CD1c-positive myeloid dendritic cell (primary cell): ENCODE data around the gene HDGFL2.
A peak's percentile ranks its signal among the peaks of the same experiment; 100 is the strongest.

ENCODE experiments used
- DNase-seq: peaks from one replicate; pipeline ENCODE4 v3.0.0-alpha.2; 2016; ENCODE audit errors: extremely low spot score

Gene HDGFL2

DNA sequence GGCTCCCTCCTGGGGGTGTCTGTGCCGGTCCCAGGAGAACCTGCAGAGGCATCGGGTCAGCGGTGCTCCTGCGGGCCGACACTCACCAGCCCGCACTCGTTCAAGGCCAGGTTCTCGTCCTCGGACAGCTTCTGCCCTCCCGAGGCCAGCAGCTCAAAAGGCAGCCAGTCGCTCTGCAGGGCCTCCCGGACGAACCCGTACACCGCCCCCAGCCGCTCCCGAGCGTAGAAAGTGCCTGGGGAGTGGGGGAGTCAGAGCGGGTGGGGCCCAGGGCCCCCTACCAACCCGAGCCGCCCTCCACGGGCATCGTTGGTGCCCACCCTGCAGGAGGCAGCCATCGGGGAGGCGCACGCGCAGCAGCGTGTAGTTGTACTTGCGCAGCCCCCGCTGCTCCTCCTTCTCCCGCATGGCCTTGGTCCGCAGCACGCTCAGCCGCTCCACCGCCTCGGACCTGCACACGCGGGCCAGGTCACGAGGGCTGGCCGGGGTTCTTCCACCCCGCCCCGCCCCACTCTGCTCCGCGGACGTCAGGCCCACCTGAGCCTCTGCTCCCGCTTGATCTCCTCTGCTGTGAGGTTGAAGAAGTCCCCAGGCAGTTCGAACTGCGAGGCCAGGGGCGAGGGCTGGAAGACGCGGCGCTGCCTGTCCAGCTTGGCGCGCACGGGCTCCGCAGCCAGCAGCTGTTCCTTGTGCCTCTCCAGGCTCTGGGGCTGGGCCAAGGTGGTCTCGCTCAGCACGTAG is 26.0 kb upstream of the HDGFL2 start:
- no peak for DNase-seq

DNA sequence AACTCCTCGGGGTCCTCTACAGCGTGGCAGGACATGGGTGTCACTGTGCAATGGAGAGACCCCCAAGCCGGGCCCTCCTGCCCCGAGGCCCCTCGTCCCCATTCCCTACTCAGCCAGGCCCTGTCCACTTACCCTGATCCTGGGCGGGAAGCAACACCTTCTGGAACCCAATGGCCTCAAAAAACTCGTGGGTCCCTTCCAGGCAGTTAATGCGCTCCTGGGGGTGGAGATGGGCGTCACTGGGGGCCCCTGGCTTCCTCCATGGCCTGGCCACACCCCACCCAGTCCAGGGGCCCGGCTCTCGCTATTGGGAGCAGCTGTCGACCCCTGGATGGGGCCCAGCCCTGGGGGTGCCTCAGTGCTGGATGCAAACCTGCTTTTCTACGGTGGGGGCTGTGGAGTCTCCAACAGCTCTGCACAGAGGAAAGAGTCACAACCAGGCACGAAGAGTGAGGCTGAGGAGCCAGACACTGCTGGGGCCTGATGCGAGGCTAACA is 25.3 kb upstream of the HDGFL2 start:
- no peak for DNase-seq

DNA sequence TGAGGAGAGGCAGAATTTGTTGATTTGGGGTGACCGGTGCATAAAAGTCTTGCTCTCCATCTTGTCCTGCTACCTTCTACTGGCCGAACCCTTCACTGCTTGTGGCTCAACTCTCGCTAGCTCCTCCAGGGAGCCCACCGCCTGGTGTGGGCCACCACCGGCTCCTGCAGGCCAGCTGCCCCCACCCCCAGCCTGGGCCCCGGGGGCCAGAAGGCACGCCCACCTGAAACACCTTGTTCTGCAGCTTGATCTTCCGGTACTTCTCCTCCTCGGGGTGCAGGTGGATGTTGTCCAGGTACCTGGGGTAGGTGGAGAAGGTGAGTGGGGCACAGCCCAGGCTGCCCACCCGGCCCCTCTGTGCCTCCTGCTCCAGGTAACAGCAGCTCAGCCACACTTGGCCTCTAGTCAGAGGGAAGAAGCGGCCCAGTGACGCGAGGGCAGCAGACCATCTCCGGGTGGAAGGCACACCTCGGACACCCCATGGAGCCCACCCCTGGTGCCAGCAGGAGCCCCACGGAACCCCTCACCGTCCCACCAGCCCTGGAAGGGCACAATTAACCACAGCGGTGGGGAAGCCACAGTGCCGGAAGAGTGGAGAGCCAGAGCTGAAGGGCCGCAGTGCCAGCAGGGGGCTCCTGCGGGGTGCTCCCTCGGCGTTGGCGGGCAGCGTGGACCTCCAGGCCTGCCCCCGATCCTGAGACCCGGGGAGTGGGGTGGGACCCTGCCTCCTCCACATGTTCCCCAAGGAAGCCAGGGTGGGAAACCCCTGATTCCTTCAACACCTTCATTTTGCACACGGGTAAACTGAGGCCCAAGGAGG is 24.6 kb upstream of the HDGFL2 start:
- DNase-seq: no peak

DNA sequence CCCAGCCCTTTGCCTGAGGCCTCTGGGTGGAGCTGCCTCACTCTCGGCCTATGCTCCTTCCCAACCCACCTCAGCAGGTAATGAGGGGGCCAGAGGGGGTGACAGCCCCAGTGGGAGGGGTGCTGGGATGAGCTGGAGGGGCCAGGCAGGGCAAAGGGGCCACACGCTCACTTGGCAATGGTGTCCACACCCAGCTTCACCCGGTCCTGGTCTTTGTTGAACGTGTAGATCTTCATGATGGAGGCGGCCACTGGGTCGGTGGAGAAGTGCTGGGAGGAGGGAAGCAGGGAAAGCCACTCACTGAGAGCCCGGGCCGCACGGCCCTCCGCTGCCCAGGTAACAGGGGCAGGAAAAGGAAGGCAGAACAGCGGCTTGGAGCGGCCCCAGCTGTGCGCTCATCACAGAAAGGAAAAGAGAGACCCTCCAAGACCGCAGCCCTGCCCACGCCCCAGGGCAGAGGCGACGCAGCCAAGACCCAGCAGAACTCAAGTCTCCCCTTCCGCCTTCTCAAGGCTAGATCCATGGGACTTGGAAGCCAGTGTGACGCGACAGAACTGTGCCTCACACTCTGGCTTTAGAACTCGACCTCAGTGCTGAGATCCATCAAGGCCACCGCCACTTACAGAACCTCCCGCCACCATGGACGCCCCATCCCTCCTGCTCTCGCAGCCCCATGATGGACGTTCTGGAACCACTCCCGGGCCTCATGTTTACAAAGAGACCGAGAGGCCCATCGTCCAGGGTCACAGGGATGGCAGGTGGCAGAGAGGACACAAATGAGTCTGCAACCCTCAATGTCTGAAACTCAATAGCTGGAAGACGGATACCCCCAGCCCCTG is 23.7 kb upstream of the HDGFL2 start:
- DNase-seq: no peak

DNA sequence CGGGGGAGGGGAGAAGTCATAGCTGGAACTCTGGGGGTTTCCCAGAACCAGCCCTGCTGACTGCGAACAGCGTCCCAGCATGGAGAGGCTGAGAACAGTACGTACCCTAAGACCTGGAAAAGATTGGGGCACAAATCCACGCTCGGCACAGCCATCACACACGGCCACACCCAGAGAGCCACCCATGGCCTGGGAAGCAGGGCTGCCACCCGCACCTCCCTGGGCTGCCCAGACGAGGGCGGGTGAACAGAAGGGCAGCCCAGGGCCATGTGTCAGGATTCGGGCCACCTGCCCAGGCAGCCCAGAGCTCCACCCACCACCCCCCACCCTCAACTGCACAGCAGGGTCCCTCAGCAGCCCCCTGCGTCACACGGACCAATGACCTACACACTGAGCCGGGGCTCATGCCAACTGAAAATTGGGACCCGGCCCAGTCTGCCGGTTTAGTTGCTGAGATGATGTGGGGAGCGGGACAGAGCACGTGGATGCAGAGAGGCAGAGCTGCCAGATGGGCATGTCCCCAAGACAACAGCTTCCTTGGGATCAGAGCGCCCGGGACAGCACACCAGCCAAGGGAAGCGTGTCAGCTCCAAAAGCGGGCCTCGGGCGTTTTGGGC is 23.0 kb upstream of the HDGFL2 start:
- no peak for DNase-seq

DNA sequence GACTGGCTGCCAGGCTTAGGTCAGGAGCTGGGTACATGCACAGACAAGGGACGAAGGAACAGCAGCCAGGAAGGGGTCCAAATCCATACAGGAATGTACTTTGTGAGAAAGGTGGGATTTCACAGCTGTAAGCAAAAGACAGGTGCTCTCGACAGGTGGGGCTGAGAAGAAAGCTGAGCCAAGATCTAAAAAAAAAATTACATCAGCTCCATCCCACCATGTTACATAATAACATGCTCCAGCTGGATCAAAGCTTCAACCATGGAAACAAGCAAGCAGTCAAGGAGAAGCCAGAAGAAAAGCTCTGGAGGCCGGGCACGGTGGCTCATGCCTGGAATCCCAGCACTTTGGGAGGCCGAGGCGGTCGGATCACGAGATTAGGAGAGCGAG is 22.5 kb upstream of the HDGFL2 start:
- DNase-seq: no peak

DNA sequence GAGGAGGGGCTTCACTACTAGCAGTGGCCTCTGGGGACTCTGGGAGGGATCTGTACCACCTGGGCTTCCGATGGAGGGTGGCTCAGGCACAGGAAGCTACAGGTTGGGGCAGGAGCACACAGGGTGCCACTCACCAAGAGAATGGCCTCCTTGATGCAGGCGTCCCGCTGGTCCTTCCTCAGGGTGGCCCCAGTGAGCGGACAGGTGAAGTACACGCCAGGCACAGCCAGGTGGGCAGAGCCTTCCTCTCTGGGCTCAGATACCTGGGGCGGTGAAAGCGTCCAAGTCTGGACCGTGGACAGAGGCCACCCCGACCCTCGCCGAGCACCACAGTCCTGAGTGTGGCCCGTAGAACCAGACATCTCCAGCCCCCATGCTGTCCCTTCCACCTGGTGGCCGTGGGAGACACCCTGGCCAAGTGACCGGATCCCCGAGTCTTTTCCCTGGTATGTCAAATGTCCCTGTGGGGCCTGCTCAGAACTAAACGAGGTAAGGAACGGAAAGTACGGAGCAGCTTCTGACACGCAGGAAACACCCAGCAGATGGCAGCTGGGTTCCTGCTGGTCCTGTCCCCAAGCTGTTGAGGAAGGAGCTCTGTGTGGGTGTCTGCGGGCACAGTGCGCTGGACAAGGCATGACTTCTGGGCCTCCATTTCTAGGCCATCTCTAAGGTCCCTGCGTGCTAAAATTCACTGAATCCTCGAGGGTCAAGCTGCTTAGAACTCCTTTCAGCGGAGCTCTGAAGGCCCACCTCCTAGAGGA is 19.7 kb upstream of the HDGFL2 start:
- peak; percentile 68 for DNase-seq

DNA sequence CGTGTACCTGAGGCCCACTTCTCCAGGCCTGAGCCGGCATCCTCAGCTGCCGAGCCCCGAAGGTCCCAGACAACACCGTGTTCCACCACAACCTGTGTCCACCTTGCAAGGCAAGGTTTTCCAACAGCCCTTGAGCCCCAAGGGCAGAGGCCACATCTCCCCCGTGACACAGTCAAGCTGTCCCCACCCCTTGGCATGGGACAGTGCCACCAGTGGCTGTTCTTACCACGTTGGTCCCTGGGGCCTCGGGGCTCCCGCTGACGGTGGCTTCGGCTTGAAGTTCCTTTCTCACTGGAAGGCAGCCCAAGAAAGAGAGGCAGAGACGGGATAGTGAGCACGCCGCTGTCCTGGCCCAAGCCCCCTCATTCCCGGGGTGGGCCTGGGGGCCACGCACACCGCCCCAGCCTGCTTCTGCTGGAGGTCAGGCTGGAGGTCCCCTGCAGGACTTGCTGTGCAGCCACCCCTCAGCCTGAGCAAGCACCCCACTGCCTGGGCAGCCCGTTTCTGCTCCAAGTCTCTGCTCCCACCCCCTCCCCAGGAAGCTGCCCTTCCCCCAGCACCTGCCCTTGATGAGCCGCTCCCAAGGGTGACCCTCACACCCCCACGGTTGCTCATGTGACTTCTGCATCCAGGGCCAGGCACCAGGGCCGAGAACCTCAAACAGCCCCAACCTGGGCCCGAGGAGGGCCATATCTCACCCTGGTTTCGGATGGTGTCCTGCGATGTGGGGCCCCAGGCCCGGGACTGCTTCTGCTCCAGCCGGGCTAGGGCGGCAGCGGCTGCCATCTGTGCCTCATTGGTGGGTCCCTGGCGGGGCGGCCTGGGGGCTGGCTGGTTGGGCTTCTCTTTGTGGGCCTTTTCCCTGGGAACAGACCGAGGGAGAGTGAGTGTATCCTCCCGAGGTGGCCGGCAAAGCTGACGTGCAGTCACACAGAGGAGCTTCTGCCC is 18.6 kb upstream of the HDGFL2 start:
- no peak for DNase-seq

DNA sequence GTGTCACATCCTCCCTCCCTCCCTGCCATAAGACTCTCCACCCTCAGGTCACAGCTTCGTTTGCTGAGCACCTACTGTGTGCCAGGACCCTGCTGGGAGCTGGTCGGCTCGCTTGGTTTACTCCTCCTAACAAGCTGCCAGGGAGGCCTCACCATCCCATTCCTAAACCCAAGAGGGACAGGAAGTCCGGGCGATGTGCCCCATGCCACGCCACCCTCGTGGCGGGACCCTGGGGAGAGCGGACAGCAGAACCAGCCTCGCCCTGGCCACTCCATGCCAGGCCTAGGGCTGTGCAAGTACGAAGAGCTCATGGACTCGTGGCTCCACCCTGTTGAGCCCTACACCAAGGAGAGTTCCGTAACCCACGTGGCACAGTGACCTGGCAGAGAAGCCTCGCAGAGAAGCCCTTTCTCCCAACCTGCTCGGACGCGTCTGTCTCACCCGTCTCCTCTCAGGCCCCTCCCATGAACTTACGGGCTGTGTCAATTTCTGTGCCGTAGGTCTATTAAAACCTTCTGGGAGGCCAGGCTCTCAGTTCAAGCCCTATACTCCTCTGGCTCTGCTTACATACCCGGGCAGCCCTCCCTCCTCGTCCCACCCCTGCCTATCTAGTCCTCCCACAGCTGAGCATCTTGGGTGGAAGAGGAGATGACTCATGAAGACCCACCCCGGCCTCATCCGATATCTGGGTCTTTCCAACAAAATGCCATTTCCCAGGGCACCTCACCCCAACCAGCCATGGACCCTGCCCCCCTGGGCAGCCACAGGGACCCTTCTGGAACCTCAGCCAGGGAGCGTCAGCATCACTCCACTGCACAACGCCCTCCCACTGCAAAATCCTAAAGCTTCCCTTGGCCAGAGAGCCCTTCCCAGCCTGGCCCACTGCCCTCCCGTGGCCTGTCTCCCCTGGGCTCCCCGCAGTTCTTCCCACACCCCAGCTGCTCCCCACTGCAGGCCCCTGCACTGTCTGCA is 17.1 kb upstream of the HDGFL2 start:
- DNase-seq: no peak

DNA sequence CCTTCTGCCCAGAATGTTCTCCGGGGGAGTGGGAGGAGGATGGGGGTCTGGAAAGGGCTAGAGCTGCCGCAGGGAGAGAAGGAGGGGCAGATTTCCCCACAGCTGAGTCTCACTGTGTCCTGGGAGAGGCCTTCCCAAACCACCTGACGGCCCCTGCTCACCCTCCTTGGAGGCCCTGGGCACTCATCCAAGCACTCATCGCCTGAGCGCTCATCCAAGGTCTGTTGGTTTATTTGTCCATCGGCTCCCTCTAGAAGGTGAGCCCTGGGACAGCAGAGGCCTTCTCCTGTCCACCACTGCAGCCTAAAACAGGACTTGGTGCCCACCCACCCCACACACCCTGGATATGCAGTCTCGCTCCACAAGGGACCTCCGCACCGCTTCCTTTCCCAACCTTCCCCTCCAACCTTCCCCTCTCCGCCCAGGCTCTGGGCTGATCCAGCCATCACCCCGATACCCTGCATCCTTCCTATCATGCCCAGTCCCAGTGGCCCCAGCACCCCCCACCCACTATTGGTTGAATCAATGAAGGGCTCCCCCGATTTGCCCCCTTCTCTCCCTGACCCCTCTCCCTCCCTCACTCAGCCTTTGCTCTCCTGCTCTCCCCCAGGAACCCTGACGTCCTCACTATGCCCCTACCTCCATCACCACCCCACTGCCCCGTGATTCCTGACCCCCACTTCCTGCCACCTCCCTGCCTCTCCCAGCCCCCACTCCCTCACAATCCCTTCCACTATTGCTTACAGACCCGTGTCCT is 16.2 kb upstream of the HDGFL2 start:
- no peak for DNase-seq

DNA sequence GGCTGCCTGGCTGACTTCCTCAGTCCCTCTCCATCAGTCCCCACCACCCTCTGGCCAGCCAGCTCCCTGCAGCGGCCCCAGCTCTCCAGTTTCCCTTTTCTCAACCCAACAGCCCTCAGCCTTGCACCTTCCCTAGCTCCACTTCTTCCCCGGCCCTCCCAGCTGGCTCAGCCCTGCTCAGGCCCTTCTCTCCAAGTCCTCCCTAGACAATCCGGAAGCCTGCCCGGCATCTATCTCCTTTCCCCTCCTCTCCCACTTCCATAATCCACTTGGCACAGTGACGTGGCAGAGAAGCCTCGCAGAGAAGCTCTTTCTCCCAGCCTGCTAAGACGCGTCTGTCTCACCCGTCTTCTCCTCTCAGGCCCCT is 15.6 kb upstream of the HDGFL2 start:
- peak; percentile 68 for DNase-seq

DNA sequence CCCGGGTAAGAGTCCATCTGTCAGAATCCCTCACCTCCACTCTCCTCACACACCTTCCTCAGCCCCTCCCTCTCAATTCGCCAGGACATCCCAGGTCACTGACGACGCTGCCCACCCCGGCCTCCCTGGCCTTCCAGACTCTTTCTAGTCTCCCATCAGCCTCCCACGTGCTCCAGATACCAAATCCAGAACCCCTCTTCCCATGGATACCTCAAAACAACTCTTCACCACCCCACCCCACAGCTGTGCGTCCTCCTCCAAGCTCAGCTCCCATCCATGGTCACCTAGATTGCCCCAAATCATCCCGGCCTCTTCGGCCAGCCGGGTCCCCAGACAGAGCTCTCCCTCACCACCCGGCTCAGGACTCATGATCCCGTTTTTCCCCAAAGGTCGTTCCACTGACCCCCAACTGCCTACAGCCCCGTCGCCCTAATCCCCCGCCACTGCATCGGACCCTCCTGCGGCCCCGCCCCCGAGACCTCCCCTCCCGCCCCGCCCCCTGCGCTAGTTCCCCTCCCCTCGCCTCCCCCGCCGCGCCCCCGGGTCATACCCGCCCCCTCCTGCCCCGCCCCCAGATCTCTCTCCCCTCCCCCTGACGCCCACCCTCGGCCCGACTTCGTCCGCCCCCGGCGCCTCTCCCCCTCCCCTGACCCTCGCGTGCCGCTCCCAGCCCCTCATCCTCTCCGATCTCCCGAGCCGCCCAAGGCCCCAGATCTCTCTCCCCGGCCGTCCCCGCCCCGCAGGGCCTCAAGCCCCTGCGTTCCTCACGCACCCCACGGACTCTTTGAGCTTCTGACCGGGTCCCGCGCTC is 15.0 kb upstream of the HDGFL2 start:
- no peak for DNase-seq

DNA sequence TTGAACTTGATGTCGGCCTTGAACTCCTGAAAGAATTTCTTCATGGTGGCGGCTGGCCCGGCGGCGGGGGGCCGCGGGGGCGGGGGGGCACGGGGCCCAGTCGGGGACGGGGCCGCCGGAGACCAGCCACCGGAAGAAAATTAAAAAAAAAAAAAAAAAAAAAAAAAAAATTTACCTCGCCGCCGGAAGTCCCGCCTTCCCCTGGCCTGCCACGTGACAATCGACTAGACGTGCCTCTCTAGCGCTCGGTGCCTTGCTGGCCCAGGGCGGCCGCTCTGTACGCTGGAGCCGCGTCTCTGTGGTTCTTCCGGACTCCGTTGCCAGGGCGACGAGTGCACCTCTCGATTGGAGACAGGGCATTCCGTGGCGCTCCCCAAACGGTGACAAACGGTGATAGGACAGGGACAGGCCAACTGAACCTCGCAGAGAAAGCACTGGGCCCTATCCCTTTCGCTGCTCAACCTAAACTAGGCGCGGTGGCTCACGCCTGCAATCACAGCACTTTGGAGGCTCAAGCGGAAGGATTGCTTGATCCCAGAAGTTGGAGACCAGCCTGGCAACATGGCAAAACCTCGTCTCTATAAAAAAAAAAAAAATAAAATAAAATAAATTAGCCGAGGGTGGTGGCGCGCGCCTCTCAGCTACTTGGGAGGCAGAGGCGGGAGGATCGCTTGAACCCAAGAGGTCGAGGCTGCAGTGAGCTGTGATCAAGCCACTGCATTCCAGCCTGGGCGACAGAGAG is 14.3 kb upstream of the HDGFL2 start, which contains the start of gene UBXN6:
UBXN6 (minus strand) TSS at position 141 of the 742 bp plus-strand sequence; CDS start at position 44, 97 bp downstream.
- peak; percentile 98 for DNase-seq

DNA sequence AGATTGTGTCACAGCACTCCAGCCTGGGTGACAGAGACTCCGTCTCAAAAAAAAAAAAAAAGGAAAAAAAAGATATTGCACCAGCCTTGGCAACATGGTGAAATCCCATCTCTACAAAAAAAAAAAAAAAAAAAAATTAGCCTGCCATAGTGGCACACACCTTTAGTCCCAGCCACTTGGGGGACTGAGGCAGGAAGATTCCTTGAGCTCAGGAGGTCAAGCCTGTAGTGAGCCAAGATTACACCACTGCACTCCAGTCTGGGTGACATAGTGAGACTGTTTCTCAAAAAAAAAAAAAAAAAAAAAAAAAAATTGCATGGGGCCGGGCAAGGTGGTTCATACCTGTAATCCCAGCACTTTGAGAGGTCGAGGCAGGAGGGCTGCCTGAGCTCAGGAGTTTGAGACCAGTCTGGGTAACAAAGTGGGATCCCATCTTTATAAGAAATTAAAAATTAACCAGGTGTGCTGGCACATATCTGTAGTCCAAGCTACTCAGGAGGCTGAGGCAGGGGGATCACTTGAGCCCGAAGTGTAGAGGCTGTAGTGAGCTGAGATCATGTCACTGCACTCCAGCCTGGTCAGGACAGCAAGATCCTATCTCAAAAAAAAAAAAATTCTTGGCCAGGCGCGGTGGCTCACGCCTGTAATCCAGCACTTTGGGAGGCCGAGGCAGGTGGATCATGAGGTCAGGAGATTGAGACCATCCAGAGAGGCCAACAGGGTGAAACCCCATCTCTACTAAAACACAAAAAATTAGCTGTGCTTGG is 7.1 kb upstream of the HDGFL2 start:
- no peak for DNase-seq

DNA sequence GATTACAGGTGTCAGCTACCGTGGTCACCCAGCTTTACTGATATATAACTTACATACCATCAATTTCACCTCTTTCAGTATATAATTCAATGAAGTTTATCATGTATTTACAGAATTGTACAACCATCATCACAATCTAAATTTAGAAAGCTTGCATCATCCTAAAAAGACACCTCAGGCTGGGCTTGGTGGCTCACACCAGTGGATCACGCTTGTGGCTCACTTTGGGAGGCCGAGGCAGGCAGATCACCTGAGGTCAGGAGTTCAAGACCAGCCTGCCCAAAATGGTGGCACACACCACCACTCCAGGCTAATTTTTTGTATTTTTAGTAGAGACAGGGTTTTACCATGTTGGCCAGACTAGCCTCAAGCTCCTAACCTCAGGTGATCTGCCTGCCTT is 4.3 kb upstream of the HDGFL2 start:
- DNase-seq: no peak
